Nephron progenitor cell (in vitro differentiated cells): Measurements from ENCODE around the gene TIMM17B.

Experiments used
- DNase-seq: peaks from one replicate; pipeline ENCODE4 v3.0.0; 2021
- H3K27ac Mint-ChIP-seq: 2 replicates; pipeline ENCODE4 v1.8.0; 2021; ENCODE audit warnings: mild to moderate bottlenecking, moderate library complexity, mixed read lengths
- H3K27me3 Mint-ChIP-seq: 2 replicates; pipeline ENCODE4 v1.8.0; 2021; ENCODE audit warnings: mild to moderate bottlenecking, low read depth, mixed read lengths; ENCODE audit not compliant: poor library complexity
- H3K36me3 Mint-ChIP-seq: 2 replicates; pipeline ENCODE4 v1.8.0; 2021; ENCODE audit warnings: low read depth, mixed read lengths
- H3K4me1 Mint-ChIP-seq: 2 replicates; pipeline ENCODE4 v1.8.0; 2021; ENCODE audit warnings: mixed read lengths
- H3K4me3 Mint-ChIP-seq: 2 replicates; pipeline ENCODE4 v1.8.0; 2021; ENCODE audit warnings: mild to moderate bottlenecking, moderate library complexity, mixed read lengths
- H3K9me3 Mint-ChIP-seq: 2 replicates; pipeline ENCODE4 v1.8.0; 2021; ENCODE audit warnings: mild to moderate bottlenecking, moderate library complexity, mixed read lengths
- CTCF ChIP-seq: fragments of 200-600 bp; sonication (generic); IDR thresholded peaks from 2 replicates; pipeline ENCODE4 v1.5.0; 2021; ENCODE audit warnings: antibody characterized with exemption

TIMM17B gene

GRCh38 chrX:48848847-48849246, 48.7 kb downstream of the TIMM17B start:
- TF ChIP-seq CTCF = no peak
- Mint-ChIP-seq H3K27ac (no peak overlapping the region), H3K4me3 (no peak overlapping the region), H3K27me3 (peaks cover 10% of the 10 kb centered on the region), H3K36me3 (no peaks in the 10 kb centered on the region), H3K4me1 (no peaks in the 10 kb centered on the region), H3K9me3 (peaks cover 57% of the 10 kb centered on the region)
- no peak for DNase-seq
